Neural progenitor cell (in vitro differentiated cells): ENCODE results near the gene BTBD7. TPM values are rescaled to one million over a fixed set of nuclear protein-coding genes. Genes with fewer than 3 reads are reported as not detected.

ENCODE experiments used
- DNase-seq: peaks from one replicate; pipeline ENCODE4 v3.0.0-alpha.2; 2016; ENCODE audit warnings: low spot score
- H2AFZ ChIP-seq: fragments of 200-600 bp; sonication (generic); replicated peaks from 2 replicates; pipeline ENCODE4 v1.6.1; 2016; ENCODE audit warnings: antibody characterized with exemption
- H3F3A ChIP-seq: fragments of 200-600 bp; sonication (generic); 2 replicates; pipeline ENCODE4 v1.6.1; 2016; ENCODE audit warnings: antibody characterized with exemption, low read depth
- H3K27ac ChIP-seq: fragments of 200-600 bp; sonication (generic); 2 replicates; pipeline ENCODE4 v1.5.1; 2016; ENCODE audit warnings: mild to moderate bottlenecking
- H3K27me3 ChIP-seq: fragments of 200-600 bp; sonication (generic); 2 replicates; pipeline ENCODE4 v1.6.1; 2016; ENCODE audit warnings: mild to moderate bottlenecking, moderate library complexity
- H3K36me3 ChIP-seq: fragments of 200-600 bp; sonication (generic); 2 replicates; pipeline ENCODE4 v1.5.1; 2016
- H3K4me1 ChIP-seq: fragments of 200-600 bp; sonication (generic); 2 replicates; pipeline ENCODE4 v1.6.1; 2016; ENCODE audit warnings: mixed run types
- H3K4me2 ChIP-seq: fragments of 200-600 bp; sonication (generic); 2 replicates; pipeline ENCODE4 v1.6.1; 2016
- H3K4me3 ChIP-seq: fragments of 200-600 bp; sonication (generic); 2 replicates; pipeline ENCODE4 v1.5.1; 2016
- H3K79me2 ChIP-seq: fragments of 200-600 bp; sonication (generic); 2 replicates; pipeline ENCODE4 v1.6.1; 2016; ENCODE audit warnings: low read depth
- H3K9ac ChIP-seq: fragments of 200-600 bp; sonication (generic); 2 replicates; pipeline ENCODE4 v1.6.1; 2016
- H3K9me3 ChIP-seq: fragments of 200-600 bp; sonication (generic); 2 replicates; pipeline ENCODE4 v1.5.1; 2016; ENCODE audit warnings: low read depth
- H4K20me1 ChIP-seq: fragments of 200-600 bp; sonication (generic); 2 replicates; pipeline ENCODE4 v1.6.1; 2016; ENCODE audit warnings: low read depth
- H3K27ac Mint-ChIP-seq: 3 replicates; pipeline ENCODE4 v1.8.0; 2021; ENCODE audit warnings: mixed read lengths
- H3K27me3 Mint-ChIP-seq: 2 replicates; pipeline ENCODE4 v1.8.0; 2022; ENCODE audit warnings: low read depth, mild to moderate bottlenecking, inconsistent platforms, moderate library complexity, mixed read lengths; ENCODE audit not compliant: insufficient read depth
- H3K36me3 Mint-ChIP-seq: 3 replicates; pipeline ENCODE4 v1.8.0; 2021; ENCODE audit warnings: mixed read lengths
- H3K4me1 Mint-ChIP-seq: 3 replicates; pipeline ENCODE4 v1.8.0; 2021; ENCODE audit warnings: mixed read lengths
- H3K4me3 Mint-ChIP-seq: 3 replicates; pipeline ENCODE4 v1.8.0; 2021; ENCODE audit warnings: mild to moderate bottlenecking, moderate library complexity, mixed read lengths
- H3K9me3 Mint-ChIP-seq: 3 replicates; pipeline ENCODE4 v1.8.0; 2020; ENCODE audit warnings: mixed read lengths
- EZH2 ChIP-seq: fragments of 200-600 bp; sonication (generic); IDR thresholded peaks from 2 replicates; pipeline ENCODE4 v1.6.1; 2017; ENCODE audit warnings: antibody characterized with exemption, mild to moderate bottlenecking, moderate library complexity
- EZH2phosphoT487 ChIP-seq: fragments of 200-600 bp; sonication (generic); IDR thresholded peaks from 2 replicates; pipeline ENCODE4 v1.6.1; 2017; ENCODE audit warnings: antibody characterized with exemption
- total RNA-seq: library from RNA; depleted of rRNA; stranded (reverse); fragments of >200 nt; gene quantifications from 2 replicates; pipeline ENCODE4 v1.2.3, GENCODE V29; 2015; ENCODE audit warnings: low replicate concordance
- TF ChIP-seq, protein P1 (sequence below): fragments of 200-600 bp; sonication (generic); IDR thresholded peaks from 2 replicates; pipeline ENCODE4 v1.5.1; 2017; ENCODE audit warnings: antibody characterized with exemption, mild to moderate bottlenecking

Gene BTBD7
- total RNA-seq, 1 donor from 2014 or later = 44.7 TPM

DNA sequence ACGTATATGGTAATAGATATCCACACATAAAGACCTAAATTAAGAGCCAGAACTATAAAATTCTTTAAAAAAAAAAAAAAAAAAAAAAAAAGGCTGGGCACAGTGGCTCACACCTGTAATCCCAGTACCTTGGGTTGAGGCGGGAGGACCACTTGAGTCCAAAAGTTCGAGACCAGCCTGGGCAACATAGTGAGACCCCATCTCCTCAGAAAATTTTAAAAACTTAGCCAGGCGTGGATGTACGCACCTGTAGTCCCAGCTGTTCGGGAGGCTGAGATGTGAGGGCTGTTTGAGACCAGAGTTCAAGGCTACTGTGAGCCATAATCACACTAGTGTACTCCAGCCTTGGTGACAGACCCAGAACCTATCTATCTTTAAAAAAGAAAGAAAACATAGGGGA lies 4.3 kb downstream of the BTBD7 start:
- Mint-ChIP-seq H3K27ac (no peak overlapping the region), H3K27me3 (peaks cover 3% of the 10 kb centered on the region), H3K36me3 (peaks cover 12% of the 10 kb centered on the region), H3K9me3 (no peaks in the 10 kb centered on the region), H3K4me1 (peaks cover 19% of the 10 kb centered on the region), H3K4me3 (no peak overlapping the region)
- DNase-seq = no peak
- H4K20me1 ChIP-seq = peaks cover 67% of the 10 kb centered on the region
- no peak overlapping the region for H2AFZ ChIP-seq
- H3K79me2 ChIP-seq = peaks cover 92% of the 10 kb centered on the region
- peaks cover 27% of the 10 kb centered on the region for H3F3A ChIP-seq
- no peak overlapping the region for H3K4me3 ChIP-seq
- no peaks in the 10 kb centered on the region for H3K27me3 ChIP-seq
- no peak overlapping the region for H3K4me2 ChIP-seq
- peaks cover 27% of the 10 kb centered on the region for H3K4me1 ChIP-seq
- no peaks in the 10 kb centered on the region for H3K9me3 ChIP-seq
- no peaks in the 10 kb centered on the region for H3K36me3 ChIP-seq
- TF ChIP-seq EZH2 (no peak), EZH2phosphoT487 (no peak)
- TF ChIP-seq, protein P1, sequence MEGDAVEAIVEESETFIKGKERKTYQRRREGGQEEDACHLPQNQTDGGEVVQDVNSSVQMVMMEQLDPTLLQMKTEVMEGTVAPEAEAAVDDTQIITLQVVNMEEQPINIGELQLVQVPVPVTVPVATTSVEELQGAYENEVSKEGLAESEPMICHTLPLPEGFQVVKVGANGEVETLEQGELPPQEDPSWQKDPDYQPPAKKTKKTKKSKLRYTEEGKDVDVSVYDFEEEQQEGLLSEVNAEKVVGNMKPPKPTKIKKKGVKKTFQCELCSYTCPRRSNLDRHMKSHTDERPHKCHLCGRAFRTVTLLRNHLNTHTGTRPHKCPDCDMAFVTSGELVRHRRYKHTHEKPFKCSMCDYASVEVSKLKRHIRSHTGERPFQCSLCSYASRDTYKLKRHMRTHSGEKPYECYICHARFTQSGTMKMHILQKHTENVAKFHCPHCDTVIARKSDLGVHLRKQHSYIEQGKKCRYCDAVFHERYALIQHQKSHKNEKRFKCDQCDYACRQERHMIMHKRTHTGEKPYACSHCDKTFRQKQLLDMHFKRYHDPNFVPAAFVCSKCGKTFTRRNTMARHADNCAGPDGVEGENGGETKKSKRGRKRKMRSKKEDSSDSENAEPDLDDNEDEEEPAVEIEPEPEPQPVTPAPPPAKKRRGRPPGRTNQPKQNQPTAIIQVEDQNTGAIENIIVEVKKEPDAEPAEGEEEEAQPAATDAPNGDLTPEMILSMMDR = no peak
- H3K27ac ChIP-seq = no peak overlapping the region
- H3K9ac ChIP-seq = no peak overlapping the region

DNA sequence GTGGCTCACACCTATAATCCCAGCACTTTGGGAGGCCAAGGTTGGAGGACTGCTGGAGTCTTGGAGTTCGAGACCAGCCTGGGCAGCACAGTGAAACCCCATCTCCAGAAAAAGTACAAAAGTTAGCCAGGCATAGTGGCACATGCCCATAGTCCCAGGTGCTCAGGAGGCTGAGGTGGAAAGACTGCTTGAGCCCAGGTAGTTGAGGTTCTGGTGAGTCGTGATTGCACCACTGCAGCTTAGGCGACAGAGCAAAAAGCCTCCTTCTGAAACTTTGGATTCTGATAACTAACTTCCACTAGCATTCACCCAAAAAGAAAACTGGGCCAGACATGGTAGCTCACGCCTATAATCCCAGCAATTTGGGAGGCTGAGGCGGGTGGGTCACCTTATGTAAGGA lies 6.6 kb downstream of the BTBD7 start:
- H3K36me3 Mint-ChIP-seq = peaks cover 12% of the 10 kb centered on the region
- no peak overlapping the region for H3K9ac ChIP-seq
- no peaks in the 10 kb centered on the region for H3K9me3 ChIP-seq
- H3K36me3 ChIP-seq = no peaks in the 10 kb centered on the region
- H2AFZ ChIP-seq = no peak overlapping the region
- no peak for DNase-seq
- H3F3A ChIP-seq = peaks cover 13% of the 10 kb centered on the region
- H3K4me3 Mint-ChIP-seq = no peak overlapping the region
- no peaks in the 10 kb centered on the region for H3K9me3 Mint-ChIP-seq
- peaks cover 21% of the 10 kb centered on the region for H3K4me1 ChIP-seq
- peaks cover 100% of the 10 kb centered on the region for H3K79me2 ChIP-seq
- H3K27ac ChIP-seq = no peak overlapping the region
- H3K4me2 ChIP-seq = no peak overlapping the region
- no peak overlapping the region for H3K27ac Mint-ChIP-seq
- H3K4me3 ChIP-seq = no peak overlapping the region
- peaks cover 11% of the 10 kb centered on the region for H3K4me1 Mint-ChIP-seq
- peaks cover 79% of the 10 kb centered on the region for H4K20me1 ChIP-seq
- H3K27me3 ChIP-seq = no peaks in the 10 kb centered on the region
- no peaks in the 10 kb centered on the region for H3K27me3 Mint-ChIP-seq
- TF ChIP-seq EZH2phosphoT487 = no peak
- no peak for TF ChIP-seq EZH2
- TF ChIP-seq, protein P1 = no peak

DNA sequence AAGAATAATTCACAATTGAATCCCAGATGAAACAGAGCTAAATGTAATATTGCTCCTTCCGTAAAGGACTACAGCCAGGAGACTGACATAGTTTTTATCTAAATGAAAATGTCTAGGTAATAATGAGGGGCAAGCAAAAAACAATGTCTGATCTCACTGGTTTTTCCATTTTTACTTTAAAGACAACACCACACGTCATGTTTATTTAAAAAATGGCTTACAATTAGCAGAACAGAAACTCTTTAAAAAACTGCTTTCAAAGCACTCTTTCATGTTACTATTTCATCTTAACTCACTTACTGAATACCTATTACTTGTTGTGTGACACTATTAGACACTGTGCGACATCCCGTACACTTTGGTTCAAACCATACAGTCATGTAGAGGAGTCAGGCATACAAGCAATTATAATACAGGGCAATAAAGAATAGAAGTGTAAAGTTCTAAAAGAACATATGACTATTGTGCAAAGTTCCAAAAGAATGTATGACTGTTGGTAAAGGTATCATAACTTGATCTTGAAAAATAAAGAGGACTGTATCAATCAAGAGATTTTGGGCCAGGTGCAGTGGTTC lies 9.1 kb downstream of the BTBD7 start:
- no peak overlapping the region for H3K4me2 ChIP-seq
- no peaks in the 10 kb centered on the region for H3K27me3 Mint-ChIP-seq
- H3K4me1 Mint-ChIP-seq = peaks cover 15% of the 10 kb centered on the region
- no peaks in the 10 kb centered on the region for H3F3A ChIP-seq
- H2AFZ ChIP-seq = no peak overlapping the region
- H3K27ac ChIP-seq = no peak overlapping the region
- H3K9ac ChIP-seq = no peak overlapping the region
- H3K36me3 Mint-ChIP-seq = peaks cover 12% of the 10 kb centered on the region
- H3K27ac Mint-ChIP-seq = no peak overlapping the region
- no peak overlapping the region for H3K4me3 Mint-ChIP-seq
- no peaks in the 10 kb centered on the region for H3K27me3 ChIP-seq
- H3K36me3 ChIP-seq = no peaks in the 10 kb centered on the region
- H3K4me1 ChIP-seq = no peaks in the 10 kb centered on the region
- no peaks in the 10 kb centered on the region for H3K9me3 Mint-ChIP-seq
- TF ChIP-seq EZH2phosphoT487 (no peak), EZH2 (no peak)
- TF ChIP-seq, protein P1 = no peak
- H3K79me2 ChIP-seq = peaks cover 100% of the 10 kb centered on the region
- no peaks in the 10 kb centered on the region for H3K9me3 ChIP-seq
- peaks cover 79% of the 10 kb centered on the region for H4K20me1 ChIP-seq
- no peak for DNase-seq
- no peak overlapping the region for H3K4me3 ChIP-seq
